NCI-H1417 (cell line): ENCODE results near the gene DMD.

Experiments
- DNase-seq, 3 experiments: peaks; one replicate each; lab custom pipeline; 2025; lab: John Stamatoyannopoulos, UW

Gene DMD

GRCh38 chrX:31181377-31182000 is 2029.9 kb downstream of the DMD start:
- peak in 2 of 3 experiments; percentile 52 to 72 for DNase-seq

GRCh38 chrX:31179203-31179602 is 2032.1 kb downstream of the DMD start:
- no peak for DNase-seq

- DNase-seq: no peak
Measured at GRCh38 chrX:31178769-31179125, 2032.6 kb downstream of the DMD start.

GRCh38 chrX:31178064-31178768 is 2033.1 kb downstream of the DMD start:
- DNase-seq: no peak

GRCh38 chrX:31170792-31171191 is 2040.6 kb downstream of the DMD start:
- DNase-seq: no peak

GRCh38 chrX:31168551-31168950 is 2042.8 kb downstream of the DMD start:
- no peak for DNase-seq

- no peak for DNase-seq
Measured at GRCh38 chrX:31166832-31167231, 2044.5 kb downstream of the DMD start.

GRCh38 chrX:31166416-31166815 is 2044.9 kb downstream of the DMD start:
- no peak for DNase-seq

GRCh38 chrX:31165241-31166035 is 2045.9 kb downstream of the DMD start:
- no peak for DNase-seq

GRCh38 chrX:31154946-31155345 is 2056.4 kb downstream of the DMD start:
- DNase-seq: peak in 2 of 3 experiments; percentile 45 to 90

- DNase-seq: no peak
Measured at GRCh38 chrX:31153475-31154047, 2057.8 kb downstream of the DMD start.

GRCh38 chrX:31147175-31147574 is 2064.2 kb downstream of the DMD start:
- no peak for DNase-seq

GRCh38 chrX:31139961-31140360 is 2071.4 kb downstream of the DMD start:
- DNase-seq: no peak

GRCh38 chrX:31138124-31138523 is 2073.2 kb downstream of the DMD start:
- DNase-seq: no peak

GRCh38 chrX:31136144-31136611 is 2075.2 kb downstream of the DMD start:
- DNase-seq: no peak

GRCh38 chrX:31132821-31133241 is 2078.5 kb downstream of the DMD start:
- DNase-seq: peak in 2 of 3 experiments; percentile 69 to 93

GRCh38 chrX:31130457-31131220 is 2080.7 kb downstream of the DMD start:
- DNase-seq: no peak

GRCh38 chrX:31128855-31129254 is 2082.5 kb downstream of the DMD start:
- DNase-seq: no peak

GRCh38 chrX:31127716-31128115 is 2083.6 kb downstream of the DMD start:
- no peak for DNase-seq

- peak in 1 of 3 experiments; percentile 13 for DNase-seq
Measured at GRCh38 chrX:31126205-31126604, 2085.1 kb downstream of the DMD start.

- peak in 2 of 3 experiments; percentile 55 to 87 for DNase-seq
Measured at GRCh38 chrX:31124536-31124935, 2086.8 kb downstream of the DMD start.

- no peak for DNase-seq
Measured at GRCh38 chrX:31123335-31123734, 2088.0 kb downstream of the DMD start.
